Erythroblast (primary cell): ENCODE results near the gene ADGRA3.

ENCODE experiments used
- GATA1 ChIP-seq: IDR thresholded peaks from 2 replicates; pipeline ENCODE4 v1.6.1; 2011; ENCODE audit warnings: low read depth, mild to moderate bottlenecking, control low read depth, low read length, moderate library complexity
- POLR2A ChIP-seq: IDR thresholded peaks from 2 replicates; pipeline ENCODE4 v1.6.1; 2011; ENCODE audit warnings: mild to moderate bottlenecking, low read length

GRCh38 chr4:22493523-22493922, 22.3 kb downstream of the ADGRA3 start:
- TF ChIP-seq POLR2A, result no peak
- no peak for TF ChIP-seq GATA1
